Measurements from ENCODE around the gene LRP3. TPM values are rescaled to one million over a fixed set of nuclear protein-coding genes. Genes with fewer than 3 reads are reported as not detected.

Gene LRP3
- total RNA-seq, 4 donors from 2014 or later: 31.0 to 66.7 (median 38.5) TPM

GRCh38 chr19:33224694-33225457 lies 30.7 kb downstream of the LRP3 start:
- ATAC-seq: no peak
- WGBS, 2 donors (ENCODE audit: low coverage in 1 of 2): 28 to 100% methylated on average over 1 to 6 of the region's 18 CpGs
- Histone ChIP-seq H3K9me3 (peaks cover 0 to 34% (median 0%) of the 10 kb centered on the region in 3 donors), H3K36me3 (no peaks in the 10 kb centered on the region), H3K27me3 (peaks cover 99% of the 10 kb centered on the region), H3K27ac (no peak overlapping the region), H3K4me1 (peaks cover 0 to 23% (median 6%) of the 10 kb centered on the region in 3 donors), H3K4me3 (peak overlapping the region in 1 of 2 donors; percentile 24)
- TF ChIP-seq EP300 (IDR thresholded peaks at IDR 0.05) (no peak), POLR2AphosphoS5 (IDR thresholded peaks at IDR 0.05) (no peak), POLR2A (IDR thresholded peaks at IDR 0.05) (no peak)
- TF ChIP-seq, protein P1, sequence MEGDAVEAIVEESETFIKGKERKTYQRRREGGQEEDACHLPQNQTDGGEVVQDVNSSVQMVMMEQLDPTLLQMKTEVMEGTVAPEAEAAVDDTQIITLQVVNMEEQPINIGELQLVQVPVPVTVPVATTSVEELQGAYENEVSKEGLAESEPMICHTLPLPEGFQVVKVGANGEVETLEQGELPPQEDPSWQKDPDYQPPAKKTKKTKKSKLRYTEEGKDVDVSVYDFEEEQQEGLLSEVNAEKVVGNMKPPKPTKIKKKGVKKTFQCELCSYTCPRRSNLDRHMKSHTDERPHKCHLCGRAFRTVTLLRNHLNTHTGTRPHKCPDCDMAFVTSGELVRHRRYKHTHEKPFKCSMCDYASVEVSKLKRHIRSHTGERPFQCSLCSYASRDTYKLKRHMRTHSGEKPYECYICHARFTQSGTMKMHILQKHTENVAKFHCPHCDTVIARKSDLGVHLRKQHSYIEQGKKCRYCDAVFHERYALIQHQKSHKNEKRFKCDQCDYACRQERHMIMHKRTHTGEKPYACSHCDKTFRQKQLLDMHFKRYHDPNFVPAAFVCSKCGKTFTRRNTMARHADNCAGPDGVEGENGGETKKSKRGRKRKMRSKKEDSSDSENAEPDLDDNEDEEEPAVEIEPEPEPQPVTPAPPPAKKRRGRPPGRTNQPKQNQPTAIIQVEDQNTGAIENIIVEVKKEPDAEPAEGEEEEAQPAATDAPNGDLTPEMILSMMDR (IDR thresholded peaks at IDR 0.05): no peak

- Histone ChIP-seq H3K27me3 (peaks cover 99% of the 10 kb centered on the region), H3K4me3 (peak within 1 kb of the TSS in 1 of 2 donors; percentile 28), H3K27ac (no peak within 1 kb of the TSS), H3K9me3 (peaks cover 0 to 36% (median 0%) of the 10 kb centered on the region in 3 donors), H3K4me1 (peaks cover 0 to 23% (median 6%) of the 10 kb centered on the region in 3 donors), H3K36me3 (no peaks in the 10 kb centered on the region)
- TF ChIP-seq POLR2A (IDR thresholded peaks at IDR 0.05) (no peak), POLR2AphosphoS5 (IDR thresholded peaks at IDR 0.05) (no peak), EP300 (IDR thresholded peaks at IDR 0.05) (no peak)
- TF ChIP-seq, protein P1 (IDR thresholded peaks at IDR 0.05): no peak
- ATAC-seq: no peak
- WGBS, 2 donors (ENCODE audit: low coverage in 1 of 2): no CpG with 5 or more reads among the region's 62 CpGs
Observed at GRCh38 chr19:33225458-33225926, 31.4 kb downstream of the LRP3 start, which contains the start of gene SLC7A10. TSS of gene SLC7A10 (minus strand) at chr19:33225850. CDS start at chr19:33225703, 147 bp downstream.

DNA sequence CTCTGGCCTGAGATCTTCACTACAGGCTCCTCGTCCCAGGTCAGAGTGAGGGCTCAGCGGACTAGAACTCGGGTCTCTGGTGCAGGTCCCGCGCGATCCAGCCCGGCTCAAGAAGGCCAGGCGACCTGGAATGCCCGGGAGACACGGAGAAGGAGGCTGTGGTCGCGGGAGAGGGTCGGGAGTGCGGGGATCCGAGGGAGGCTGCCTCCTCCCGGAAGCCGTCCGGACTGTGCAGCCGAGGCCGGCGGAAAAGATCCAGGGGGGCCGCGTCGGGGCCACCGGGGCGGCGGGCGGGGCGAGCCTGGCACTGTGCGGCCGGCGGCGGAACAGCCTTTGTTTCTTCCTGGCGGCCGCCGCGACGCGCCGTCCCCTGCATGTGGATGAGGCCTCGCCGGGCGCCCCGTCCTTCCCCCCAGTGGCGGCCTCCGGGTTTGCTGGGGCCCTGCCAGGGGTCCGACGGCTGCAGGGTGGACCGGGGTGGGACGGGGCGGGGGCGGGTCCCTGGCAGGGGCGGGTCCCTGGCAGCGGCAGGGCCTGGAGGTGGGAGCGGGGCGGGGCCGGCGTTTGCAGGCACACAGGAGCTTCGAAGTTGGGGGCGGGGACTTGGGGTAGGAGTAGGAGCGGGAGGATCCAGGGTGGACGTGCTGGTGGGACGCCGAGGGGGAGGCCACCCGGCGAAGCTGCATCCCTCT lies 32.6 kb downstream of the LRP3 start:
- Histone ChIP-seq H3K9me3 (peaks cover 0 to 36% (median 0%) of the 10 kb centered on the region in 3 donors), H3K36me3 (no peaks in the 10 kb centered on the region), H3K4me3 (peak overlapping the region in 1 of 2 donors; percentile 28), H3K27ac (no peak overlapping the region), H3K4me1 (peaks cover 0 to 23% (median 6%) of the 10 kb centered on the region in 3 donors), H3K27me3 (peaks cover 95% of the 10 kb centered on the region)
- no peak for ATAC-seq
- 0% methylated on average over 1 of the region's 66 CpGs; no CpG with 5 or more reads in 1 of the 2 donors for WGBS, 2 donors (ENCODE audit: low coverage in 1 of 2)
- TF ChIP-seq EP300 (IDR thresholded peaks at IDR 0.05) (no peak), POLR2AphosphoS5 (IDR thresholded peaks at IDR 0.05) (no peak), POLR2A (IDR thresholded peaks at IDR 0.05) (no peak)
- TF ChIP-seq, protein P1 (IDR thresholded peaks at IDR 0.05): no peak

DNA sequence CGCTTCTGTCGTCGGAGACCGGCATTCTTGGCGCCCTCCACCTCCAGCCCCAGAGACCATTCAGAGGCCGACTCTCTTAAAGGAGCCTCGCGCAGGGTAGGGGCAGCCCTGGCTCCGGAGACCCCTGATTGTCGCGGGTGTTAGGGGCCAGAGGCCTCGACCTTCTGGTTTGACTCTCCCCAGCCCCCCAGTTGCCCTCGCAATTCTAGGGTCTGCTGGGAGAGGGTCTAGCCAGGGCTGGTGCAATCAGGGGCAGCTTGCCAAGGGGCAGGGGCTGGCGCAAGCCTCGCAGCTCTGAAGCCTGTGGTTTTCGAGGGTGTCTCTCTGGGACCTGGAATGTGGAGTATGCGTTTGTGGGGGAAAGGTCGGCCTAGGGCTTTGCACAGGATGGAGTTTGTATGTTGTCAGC lies 33.1 kb downstream of the LRP3 start:
- no CpG with 5 or more reads among the region's 18 CpGs for WGBS, 2 donors (ENCODE audit: low coverage in 1 of 2)
- ATAC-seq: no peak
- Histone ChIP-seq H3K9me3 (peaks cover 0 to 36% (median 0%) of the 10 kb centered on the region in 3 donors), H3K27ac (no peak overlapping the region), H3K36me3 (no peaks in the 10 kb centered on the region), H3K27me3 (peaks cover 95% of the 10 kb centered on the region), H3K4me3 (no peak overlapping the region), H3K4me1 (peaks cover 0 to 23% (median 6%) of the 10 kb centered on the region in 3 donors)
- TF ChIP-seq POLR2AphosphoS5 (IDR thresholded peaks at IDR 0.05) (no peak), EP300 (IDR thresholded peaks at IDR 0.05) (no peak), POLR2A (IDR thresholded peaks at IDR 0.05) (no peak)
- TF ChIP-seq, protein P1 (IDR thresholded peaks at IDR 0.05): no peak
